HG02938 (cell line): Measurements from ENCODE around the gene TMEM208.

Source experiments
- ATAC-seq: cut with Tn5 transposase; IDR thresholded peaks from one replicate; pipeline ENCODE4 v1.9.1; 2021; ENCODE audit warnings: mild to moderate bottlenecking, moderate library complexity; ENCODE audit not compliant: unreplicated experiment

The TMEM208 gene

GRCh38 chr16:67226804-67227566 is at the start of gene TMEM208:
TSS of gene TMEM208 (plus strand) at chr16:67227130. CDS start at chr16:67227219, 89 bp downstream.
- peak; percentile 87 for ATAC-seq

GRCh38 chr16:67177743-67178699 is 48.9 kb upstream of the TMEM208 start:
- no peak for ATAC-seq

- no peak for ATAC-seq
Observed at GRCh38 chr16:67179421-67180080, 47.4 kb upstream of the TMEM208 start.

GRCh38 chr16:67180166-67180565 is 46.8 kb upstream of the TMEM208 start:
- ATAC-seq: no peak

GRCh38 chr16:67181346-67181745 is 45.6 kb upstream of the TMEM208 start:
- ATAC-seq: no peak

GRCh38 chr16:67182288-67182687 is 44.6 kb upstream of the TMEM208 start:
- no peak for ATAC-seq

- ATAC-seq: no peak
Observed at GRCh38 chr16:67183284-67183626, 43.7 kb upstream of the TMEM208 start.

GRCh38 chr16:67183627-67184452 is 43.1 kb upstream of the TMEM208 start, which contains the start of gene MATCAP1:
TSS of gene MATCAP1 (minus strand) at chr16:67183963. CDS start at chr16:67180610, 3,353 bp downstream.
- ATAC-seq: peak; percentile 90

- ATAC-seq: no peak
Observed at GRCh38 chr16:67184453-67184994, 42.4 kb upstream of the TMEM208 start.

GRCh38 chr16:67184995-67185650 is 41.8 kb upstream of the TMEM208 start:
- peak; percentile 26 for ATAC-seq

- ATAC-seq: no peak
Observed at GRCh38 chr16:67185651-67186134, 41.2 kb upstream of the TMEM208 start.

- no peak for ATAC-seq
Observed at GRCh38 chr16:67186550-67186950, 40.4 kb upstream of the TMEM208 start.

GRCh38 chr16:67187175-67187890 is 39.6 kb upstream of the TMEM208 start:
- ATAC-seq: no peak

- no peak for ATAC-seq
Observed at GRCh38 chr16:67188323-67188722, 38.6 kb upstream of the TMEM208 start.

- no peak for ATAC-seq
Observed at GRCh38 chr16:67188798-67189197, 38.1 kb upstream of the TMEM208 start.

- ATAC-seq: no peak
Observed at GRCh38 chr16:67190041-67190440, 36.9 kb upstream of the TMEM208 start, which contains the start of gene EXOC3L1. TSS of gene EXOC3L1 (minus strand) at chr16:67190136. CDS start at chr16:67189676, 460 bp downstream.

GRCh38 chr16:67190448-67191399 is 36.2 kb upstream of the TMEM208 start:
- ATAC-seq: no peak
